Upper lobe of left lung (tissue), 6 donors: ENCODE data around the gene MCEMP1. TPM values are rescaled to one million over a fixed set of nuclear protein-coding genes. Genes with fewer than 3 reads are reported as not detected.

ENCODE experiments used
- ATAC-seq, 2 donors: fragments of 200-7000 bp; cut with Tn5 transposase; one replicate each; pipeline ENCODE4 v1.9.1; 2022; ENCODE audit warnings: mild to moderate bottlenecking in 2 of 2, moderate library complexity in 2 of 2; ENCODE audit not compliant: low FRiP score in 2 of 2
- DNase-seq, 2 donors: peaks; one replicate each; pipeline ENCODE4 v3.0.0-alpha.2; 2019 to 2020
- H3K27ac ChIP-seq, 4 donors: fragments of 200-600 bp; sonication (generic); one replicate each; pipeline ENCODE4 v1.5.1; 2016 to 2019
- H3K27me3 ChIP-seq, 4 donors: fragments of 200-600 bp; sonication (generic); one replicate each; pipeline ENCODE4 v1.5.1; 2017 to 2019
- H3K36me3 ChIP-seq, 4 donors: fragments of 200-600 bp; sonication (generic); one replicate each; pipeline ENCODE4 v1.5.1; 2016 to 2019
- H3K4me1 ChIP-seq, 4 donors: fragments of 200-600 bp; sonication (generic); one replicate each; pipeline ENCODE4 v1.5.1; 2018 to 2019
- H3K4me3 ChIP-seq, 4 donors: fragments of 200-600 bp; sonication (generic); one replicate each; pipeline ENCODE4 v1.5.1; 2017 to 2019; ENCODE audit warnings: mild to moderate bottlenecking in 2 of 4, moderate library complexity in 1 of 4
- H3K9me3 ChIP-seq, 4 donors: fragments of 200-600 bp; sonication (generic); one replicate each; pipeline ENCODE4 v1.5.1; 2018 to 2019
- CTCF ChIP-seq, 6 experiments: fragments of 450-650 bp in 4 of 6; fragments of 200-600 bp in 2 of 6; sonication (generic) in 2 of 6; IDR thresholded peaks; one replicate each; pipeline ENCODE4 v1.5.1; 2016 to 2019; ENCODE audit warnings: antibody characterized with exemption in 6 of 6
- EP300 ChIP-seq, 4 donors: sonication (generic); formaldehyde crosslinking; IDR thresholded peaks; one replicate each; pipeline ENCODE4 v1.5.1; 2017; ENCODE audit warnings: antibody characterized with exemption in 4 of 4, control low read depth in 2 of 4
- POLR2A ChIP-seq, 4 donors: fragments of 450-650 bp; IDR thresholded peaks; one replicate each; pipeline ENCODE4 v1.5.1; 2016 to 2017; ENCODE audit warnings: antibody characterized with exemption in 4 of 4, mild to moderate bottlenecking in 2 of 4
- POLR2AphosphoS5 ChIP-seq, 2 donors: sonication (generic); formaldehyde crosslinking; IDR thresholded peaks; one replicate each; pipeline ENCODE4 v1.5.1; 2017; ENCODE audit warnings: antibody characterized with exemption in 2 of 2
- WGBS, 2 donors: methylation state at CpG; one replicate each; pipeline ENCODE4 v1.1.5; 2017 to 2018; 5-methylcytosine and 5-hydroxymethylcytosine counted together
- total RNA-seq, 6 donors: library from RNA; depleted of rRNA in 4 of 6; stranded (reverse); fragments of >200 nt in 4 of 6; gene quantifications; one replicate each; pipeline versions ENCODE4 v1.1.0 to v1.2.1, GENCODE V29; 2016 to 2021
- donor health status: DM: no; HTN: no; CAD: no; lungs with moderate emphysema.
- donor health status: DM: no; HTN: yes; CAD: no; lungs with severe emphysema.

MCEMP1 gene
- total RNA-seq, 6 donors from 2014 or later = 9.4 to 160 (median 36.6) TPM

- H3K27ac ChIP-seq = peak overlapping the region; percentile 93 to 97 (median 94)
- H3K4me3 ChIP-seq = peak overlapping the region in 3 of 4 donors; percentile 75 to 90 (median 76)
These were observed 40.6 kb upstream of the MCEMP1 start for GRCh38 chr19:7636317-7636690.

GRCh38 chr19:7636691-7637373 is 40.1 kb upstream of the MCEMP1 start, which contains the start of gene STXBP2:
STXBP2 (plus strand) TSS chr19:7637110; CDS start chr19:7637150, 40 bp downstream.
- TF ChIP-seq POLR2A (IDR thresholded peaks at IDR 0.05) (peak in 3 of 4 donors; percentile 22 to 82 (median 47)), POLR2AphosphoS5 (IDR thresholded peaks at IDR 0.05) (peak; percentile 80 to 81), EP300 (IDR thresholded peaks at IDR 0.05) (no peak), CTCF (IDR thresholded peaks at IDR 0.05) (peak; percentile 34 to 69 (median 60))
- peak within 1 kb of the TSS; percentile 55 to 90 (median 76) for H3K4me3 ChIP-seq
- H3K27me3 ChIP-seq = peaks cover 0 to 6% (median 0%) of the 10 kb centered on the region in 4 donors
- H3K4me1 ChIP-seq = peaks cover 0 to 39% (median 13%) of the 10 kb centered on the region in 4 donors
- peak within 1 kb of the TSS; percentile 93 to 97 (median 94) for H3K27ac ChIP-seq
- DNase-seq (peak; percentile 90 to 98), ATAC-seq (peak; percentile 92 to 93)
- H3K36me3 ChIP-seq = peaks cover 0 to 15% (median 10%) of the 10 kb centered on the region in 4 donors
- H3K9me3 ChIP-seq = no peaks in the 10 kb centered on the region
- 3 to 13% methylated on average over 28 to 31 of the region's 61 CpGs for WGBS, 2 donors

More at GRCh38 chr19:7636317-7636690, 40.6 kb upstream of the MCEMP1 start:
- ATAC-seq = no peak
- no peak for DNase-seq
- Histone ChIP-seq H3K27me3 (peaks cover 0 to 6% (median 0%) of the 10 kb centered on the region in 4 donors), H3K36me3 (peaks cover 0 to 19% (median 10%) of the 10 kb centered on the region in 4 donors), H3K4me1 (peaks cover under 1 to 43% (median 14%) of the 10 kb centered on the region in 4 donors), H3K9me3 (no peaks in the 10 kb centered on the region)
- TF ChIP-seq POLR2A (IDR thresholded peaks at IDR 0.05) = no peak
- WGBS, 2 donors = 70 to 76% methylated on average over 12 to 16 of the region's 16 CpGs

- 25 to 36% methylated on average over 26 to 29 of the region's 30 CpGs for WGBS, 2 donors
- Histone ChIP-seq H3K4me3 (peak overlapping the region; percentile 55 to 90 (median 76)), H3K9me3 (no peaks in the 10 kb centered on the region), H3K27me3 (peaks cover 0 to 6% (median 0%) of the 10 kb centered on the region in 4 donors), H3K36me3 (peaks cover 0 to 18% (median 11%) of the 10 kb centered on the region in 4 donors), H3K4me1 (peaks cover 0 to 39% (median 13%) of the 10 kb centered on the region in 4 donors), H3K27ac (peak overlapping the region; percentile 93 to 97 (median 94))
- DNase-seq (peak; percentile 85 to 88), ATAC-seq (peak; percentile 63 to 69)
- no peak for TF ChIP-seq POLR2A (IDR thresholded peaks at IDR 0.05)
- no peak for TF ChIP-seq POLR2AphosphoS5 (IDR thresholded peaks at IDR 0.05)
- no peak for TF ChIP-seq CTCF (IDR thresholded peaks at IDR 0.05)
- no peak for TF ChIP-seq EP300 (IDR thresholded peaks at IDR 0.05)
These were observed 39.3 kb upstream of the MCEMP1 start for GRCh38 chr19:7637374-7638256.

- H3K4me3 ChIP-seq = no peak overlapping the region
- no peaks in the 10 kb centered on the region for H3K9me3 ChIP-seq
- 75 to 77% methylated on average over 9 to 10 of the region's 12 CpGs for WGBS, 2 donors
- peaks cover 0 to 45% (median 13%) of the 10 kb centered on the region in 4 donors for H3K4me1 ChIP-seq
- H3K36me3 ChIP-seq = peaks cover 0 to 22% (median 11%) of the 10 kb centered on the region in 4 donors
- no peak overlapping the region for H3K27ac ChIP-seq
- DNase-seq (no peak), ATAC-seq (no peak)
- TF ChIP-seq EP300 (IDR thresholded peaks at IDR 0.05) (no peak), POLR2AphosphoS5 (IDR thresholded peaks at IDR 0.05) (no peak), POLR2A (IDR thresholded peaks at IDR 0.05) (no peak), CTCF (IDR thresholded peaks at IDR 0.05) (no peak)
- peaks cover 0 to 6% (median 0%) of the 10 kb centered on the region in 4 donors for H3K27me3 ChIP-seq
These were observed 38.0 kb upstream of the MCEMP1 start for GRCh38 chr19:7638802-7639465.
